HG03175 (cell line): ENCODE measurements around the gene PLCB1.

Experiments
- ATAC-seq: cut with Tn5 transposase; IDR thresholded peaks from one replicate; pipeline ENCODE4 v1.9.1; 2021; ENCODE audit warnings: mild to moderate bottlenecking, moderate library complexity; ENCODE audit not compliant: unreplicated experiment

PLCB1 gene

DNA sequence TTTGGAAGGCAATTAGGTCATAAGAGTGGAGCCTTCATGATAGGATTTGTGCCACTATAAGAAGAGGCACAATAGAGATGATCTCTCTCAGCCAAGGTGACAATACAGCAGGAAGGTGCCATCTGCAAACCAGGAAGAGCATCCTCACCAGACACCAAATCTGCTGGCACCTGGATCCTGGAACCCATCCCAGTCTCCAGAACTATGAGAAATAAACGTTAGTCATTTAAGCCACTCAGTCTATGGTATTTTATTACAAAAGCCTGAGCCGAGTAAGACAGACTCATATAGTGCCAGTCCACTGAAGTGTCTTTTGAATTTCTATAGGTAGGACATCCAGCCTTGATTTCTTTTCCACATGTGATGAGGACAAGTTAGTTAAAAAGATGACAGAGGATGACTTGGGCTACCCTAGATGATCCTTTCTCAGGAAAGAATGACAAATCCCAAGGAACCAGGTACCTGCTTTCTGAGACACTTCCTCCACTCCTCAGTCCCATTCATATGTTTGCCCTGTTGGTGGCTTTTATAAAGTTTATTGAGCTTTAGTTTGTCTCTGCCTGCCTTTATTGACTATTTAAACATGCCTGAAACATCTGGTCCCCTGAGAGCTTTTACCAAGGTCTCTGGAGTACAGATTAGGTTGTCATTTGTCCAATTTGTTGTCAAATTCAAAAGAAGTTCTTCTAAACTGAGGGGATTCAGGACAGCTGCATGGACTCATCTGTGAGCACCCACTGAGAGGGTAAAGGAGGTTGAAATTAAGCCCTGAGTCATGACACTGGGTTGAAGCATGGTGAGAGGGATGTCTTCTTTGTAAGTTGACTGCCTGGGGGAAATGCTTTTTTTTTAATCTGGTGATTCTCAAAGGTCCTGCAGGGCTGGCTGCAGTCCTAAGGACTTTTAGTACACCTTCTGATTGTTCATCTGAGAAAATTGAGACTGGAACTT, 771.9 kb downstream of the PLCB1 start:
- no peak for ATAC-seq

DNA sequence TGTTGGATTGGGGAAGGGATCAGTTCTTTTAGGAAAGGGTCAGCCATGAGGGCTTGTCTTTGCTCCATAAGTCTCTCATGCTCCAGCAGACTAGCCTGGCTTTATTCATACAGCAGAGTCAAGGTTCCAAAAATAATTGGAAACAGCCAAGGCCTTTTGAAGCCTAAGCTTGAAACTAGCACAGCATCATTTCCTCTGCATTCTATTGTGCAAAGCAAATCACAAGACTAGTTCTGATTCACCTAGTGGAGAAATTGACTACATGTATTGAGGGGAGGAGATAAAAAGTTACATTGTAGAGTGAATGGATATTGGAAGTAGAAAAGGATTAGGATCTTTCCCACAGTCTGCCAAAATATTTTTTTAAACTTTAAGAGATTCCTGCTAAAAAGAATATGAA, 777.5 kb downstream of the PLCB1 start:
- ATAC-seq = no peak

DNA sequence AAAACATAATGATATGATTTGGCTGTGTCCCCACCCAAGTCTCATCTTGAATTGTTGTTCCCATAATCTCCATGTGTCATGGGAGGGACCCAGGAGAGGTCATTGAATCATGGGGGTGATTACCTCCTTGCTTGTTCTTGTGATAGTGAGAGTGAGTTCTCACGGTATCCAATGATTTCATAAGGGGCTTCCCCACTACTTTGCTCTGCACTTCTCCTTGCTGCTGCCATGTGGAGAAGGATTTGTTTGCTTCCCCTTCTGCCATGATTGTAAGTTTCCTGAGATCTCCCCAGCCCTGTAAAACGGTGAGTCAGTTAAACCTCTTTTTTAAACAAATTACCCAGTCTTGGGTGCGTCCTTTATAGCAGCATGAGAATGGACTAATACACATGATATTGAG, 780.0 kb downstream of the PLCB1 start:
- ATAC-seq = no peak

DNA sequence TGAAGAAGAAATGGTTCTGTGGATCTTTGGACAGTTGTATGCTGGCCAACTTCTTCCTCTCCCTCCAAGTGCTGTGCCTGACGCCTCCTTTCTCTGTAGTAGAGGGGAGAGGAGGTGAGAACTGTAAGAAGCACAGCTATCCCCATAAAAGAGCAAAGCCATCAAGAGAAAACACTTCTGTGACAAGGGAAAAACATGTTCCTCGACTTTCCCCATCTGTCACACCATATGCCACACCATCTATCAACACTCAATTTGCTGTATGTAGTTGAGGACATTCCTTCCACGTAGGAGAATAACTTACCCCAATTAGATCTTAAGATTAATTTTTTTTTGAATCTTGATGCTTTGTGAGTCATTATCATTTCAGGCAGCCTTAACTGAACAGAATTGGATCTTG, 780.7 kb downstream of the PLCB1 start:
- ATAC-seq = no peak

DNA sequence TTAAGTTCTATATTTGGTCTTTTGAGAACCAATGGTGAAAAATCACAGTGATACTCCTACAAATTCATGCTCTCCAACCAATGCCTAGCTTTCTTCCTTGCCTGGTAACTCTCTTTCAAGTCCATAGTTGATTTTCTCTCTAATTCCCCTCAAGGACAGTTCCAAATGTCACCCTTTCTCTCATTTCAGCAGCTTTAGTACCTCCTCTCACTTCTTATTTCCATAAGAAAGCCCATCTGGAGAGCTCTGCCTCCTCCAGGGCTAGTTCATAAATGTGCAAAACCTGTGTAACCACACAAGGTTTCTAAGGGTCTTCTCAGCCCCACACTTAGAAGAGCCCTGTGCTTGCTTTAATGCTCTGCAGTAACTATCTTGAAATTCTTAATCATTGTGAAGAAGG, 781.4 kb downstream of the PLCB1 start:
- no peak for ATAC-seq

DNA sequence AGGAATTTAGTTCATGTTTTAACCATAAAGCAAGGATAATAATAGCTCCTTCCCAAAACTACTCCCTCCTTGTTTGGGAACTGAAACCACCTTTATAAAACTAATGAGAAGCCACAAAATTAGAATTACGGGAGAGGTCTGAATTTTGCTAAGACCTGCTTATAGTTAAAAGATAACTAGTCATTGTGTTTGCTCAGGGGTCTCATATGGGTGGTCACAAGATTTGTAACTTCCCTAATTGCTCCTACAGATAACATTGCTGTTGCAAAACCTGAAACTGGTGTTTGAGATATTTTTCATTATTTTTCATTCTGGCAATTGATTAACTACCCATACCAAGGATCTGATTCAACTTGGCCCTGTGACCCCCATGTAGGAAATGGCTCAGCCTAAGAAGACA, 782.4 kb downstream of the PLCB1 start:
- ATAC-seq = no peak

DNA sequence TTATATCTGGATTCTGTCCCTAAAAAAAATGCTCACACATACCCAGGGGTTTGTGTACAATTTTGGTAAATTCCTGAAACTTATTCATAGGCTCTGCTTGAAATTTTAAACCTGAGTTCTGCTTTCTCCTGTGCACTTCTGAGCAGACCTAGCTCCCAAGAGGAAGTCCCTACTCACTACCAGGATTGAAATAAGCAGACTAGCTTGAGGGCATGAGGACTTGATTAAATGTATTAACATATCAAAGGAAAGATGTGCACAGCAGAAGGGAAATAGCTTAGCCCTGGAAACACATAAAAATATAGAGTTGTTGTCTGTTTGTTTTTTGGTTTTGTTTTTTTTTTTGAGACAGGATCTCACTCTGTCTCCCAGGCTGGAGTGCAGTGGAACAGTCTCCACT, 785.0 kb downstream of the PLCB1 start:
- ATAC-seq = no peak

DNA sequence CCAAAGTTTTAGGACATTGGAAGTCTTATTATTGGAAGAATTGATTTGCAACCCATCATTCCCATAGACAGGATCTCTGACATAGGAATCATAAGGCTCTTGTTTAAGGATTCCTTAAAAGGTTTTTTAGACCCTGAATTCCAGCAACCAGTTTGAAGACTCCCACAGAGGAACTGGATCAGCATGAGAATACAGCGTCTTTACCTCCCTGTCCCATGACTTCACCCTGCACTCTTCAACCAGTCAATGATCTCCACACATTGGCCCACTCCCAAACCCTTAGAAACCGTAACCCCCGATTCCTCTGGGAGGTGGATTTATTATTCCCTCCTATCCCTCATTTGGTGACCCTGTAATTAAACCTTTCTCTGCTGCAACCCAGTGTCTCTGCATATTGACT, 786.1 kb downstream of the PLCB1 start:
- no peak for ATAC-seq

DNA sequence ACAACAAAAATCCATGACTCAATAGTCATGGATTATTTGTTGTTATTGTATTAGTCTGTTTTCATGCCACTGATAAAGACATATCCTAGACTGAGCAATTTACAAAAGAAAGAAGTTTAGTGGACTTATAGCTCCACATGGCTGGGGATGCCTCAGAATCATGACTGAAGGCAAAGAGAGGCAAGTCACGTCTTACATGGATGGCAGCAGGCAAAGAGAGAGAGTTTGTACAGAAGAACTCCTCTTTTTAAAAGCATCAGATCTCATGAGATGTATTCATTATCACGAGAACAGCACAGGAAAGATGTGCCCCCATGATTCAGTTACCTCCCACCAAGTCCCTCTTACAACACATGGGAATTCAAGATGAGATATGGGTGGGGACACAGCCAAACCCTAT, 792.5 kb downstream of the PLCB1 start:
- no peak for ATAC-seq

DNA sequence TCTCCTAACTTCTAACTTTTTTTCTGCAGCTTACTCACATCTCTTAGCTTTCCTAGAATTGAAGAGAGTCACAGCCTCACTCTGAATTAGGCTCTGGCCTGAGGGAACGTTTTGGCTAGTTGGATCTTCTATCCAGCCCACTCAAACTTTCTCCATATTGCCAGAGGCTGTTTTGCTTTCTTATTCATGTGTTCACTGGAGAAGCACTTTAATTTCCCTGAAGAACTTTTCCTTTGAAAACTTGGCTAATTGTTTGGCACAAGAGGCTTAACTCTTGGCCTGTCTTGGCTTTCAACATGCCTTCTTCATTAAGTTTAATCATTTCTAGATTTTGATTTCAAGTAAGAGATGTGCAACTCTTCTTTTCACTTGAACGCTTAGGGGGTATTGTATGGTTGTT, 798.7 kb downstream of the PLCB1 start:
- no peak for ATAC-seq

DNA sequence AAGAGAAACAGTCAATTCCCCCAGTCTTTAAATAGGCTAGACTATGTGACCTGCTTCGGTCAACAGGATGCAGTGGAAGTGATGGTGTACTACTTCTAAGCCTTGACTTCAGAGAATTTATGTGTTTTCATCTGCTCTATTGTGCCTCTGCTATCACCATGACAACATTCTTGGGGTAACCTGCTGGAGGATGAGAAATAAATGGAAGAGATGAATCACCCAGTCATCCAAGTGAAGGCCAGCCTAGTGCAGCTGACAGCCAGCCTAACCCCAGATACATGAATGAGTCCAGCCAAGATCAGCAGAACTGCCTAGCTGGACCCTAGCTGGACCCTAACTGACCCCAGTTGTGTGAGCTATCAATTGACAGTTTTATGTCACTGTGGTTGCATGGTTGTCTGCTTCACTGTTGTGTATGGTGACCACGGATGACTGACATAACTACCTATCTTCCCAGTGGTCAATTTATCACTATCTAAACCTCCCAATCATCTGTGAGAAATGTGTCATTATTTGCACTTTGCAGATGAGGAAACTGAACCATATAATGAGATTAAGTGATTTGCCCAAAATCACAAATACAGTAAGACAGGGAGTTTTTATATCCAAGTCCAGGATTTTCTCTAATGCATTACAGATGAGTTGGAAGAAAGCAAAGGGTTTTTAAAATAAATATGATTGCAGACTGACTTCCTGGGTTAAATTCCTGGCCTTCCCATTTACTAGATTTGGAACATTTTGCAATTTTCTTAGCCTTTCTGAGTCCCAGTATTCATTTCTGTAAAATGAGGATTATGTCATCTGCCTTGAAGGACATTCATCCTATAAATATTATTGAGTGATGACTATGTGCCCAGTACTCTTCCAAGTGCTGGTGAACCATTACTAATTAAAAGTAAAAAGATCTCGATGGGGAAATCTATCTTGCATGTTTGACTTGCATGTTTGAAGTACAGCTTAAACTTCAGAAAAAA, 800.4 kb downstream of the PLCB1 start:
- ATAC-seq = no peak

DNA sequence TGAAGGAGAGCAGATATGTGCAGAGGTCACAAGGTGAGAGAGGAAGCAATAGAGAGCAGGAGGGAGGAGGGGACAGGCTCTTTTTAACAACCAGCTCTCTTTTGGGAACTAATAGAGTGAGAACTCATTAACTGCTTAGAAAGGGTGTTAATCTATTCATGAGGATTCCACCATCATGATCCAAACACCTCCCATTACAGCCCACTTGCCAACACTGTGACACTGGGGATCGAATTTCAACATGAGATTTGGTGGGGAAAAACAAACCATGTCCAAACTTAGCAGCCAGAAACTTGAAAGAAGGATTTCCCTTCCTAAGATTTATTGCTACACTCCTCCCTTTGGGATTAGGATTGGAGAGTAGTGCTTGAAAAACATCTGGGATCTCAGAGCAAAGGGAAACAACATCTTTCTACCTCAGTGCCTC, 801.3 kb downstream of the PLCB1 start:
- ATAC-seq = no peak

DNA sequence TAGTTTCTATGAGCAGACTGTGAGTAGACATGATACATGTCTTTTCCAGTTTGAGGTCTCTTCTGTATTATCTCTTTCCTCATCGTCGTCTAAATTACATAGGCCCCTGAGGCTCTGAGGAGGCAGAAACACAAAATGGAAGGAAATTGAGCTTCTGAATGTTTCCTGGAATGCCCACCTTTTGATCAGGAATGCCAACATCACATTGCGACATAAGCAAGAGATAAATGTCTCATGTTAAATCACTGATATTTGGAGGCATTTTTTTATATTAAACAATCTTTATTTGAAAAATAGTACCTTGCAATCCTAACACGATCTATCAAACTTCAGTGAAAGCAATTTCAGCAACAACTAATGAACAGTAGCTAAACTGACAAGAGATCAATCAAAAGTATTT, 802.3 kb downstream of the PLCB1 start:
- no peak for ATAC-seq
